Fibroblast of the conjunctiva (primary cell): ENCODE results near the gene LPO.

Experiments used
- DNase-seq: peaks from one replicate; pipeline ENCODE4 v3.0.0-alpha.2; 2010; ENCODE audit warnings: low read depth

LPO gene

GRCh38 chr17:58278661-58279015 is 40.3 kb downstream of the LPO start:
- no peak for DNase-seq

- no peak for DNase-seq
Observed at GRCh38 chr17:58279016-58279711, 40.8 kb downstream of the LPO start.

- no peak for DNase-seq
Observed at GRCh38 chr17:58279736-58280479, 41.5 kb downstream of the LPO start.

GRCh38 chr17:58280480-58281217 is 42.3 kb downstream of the LPO start, which contains the start of gene MPO:
MPO (minus strand) TSS chr17:58280935; CDS start chr17:58280758, 177 bp downstream.
- DNase-seq, result no peak

- DNase-seq, result no peak
Observed at GRCh38 chr17:58281511-58282011, 43.2 kb downstream of the LPO start.

GRCh38 chr17:58282442-58282841 is 44.1 kb downstream of the LPO start:
- no peak for DNase-seq

GRCh38 chr17:58283674-58284612 is 45.6 kb downstream of the LPO start:
- no peak for DNase-seq

- no peak for DNase-seq
Observed at GRCh38 chr17:58284613-58285421, 46.4 kb downstream of the LPO start.

- no peak for DNase-seq
Observed at GRCh38 chr17:58285422-58285810, 47.0 kb downstream of the LPO start.

GRCh38 chr17:58289869-58290268 is 51.5 kb downstream of the LPO start:
- no peak for DNase-seq

- DNase-seq, result no peak
Observed at GRCh38 chr17:58291246-58291645, 52.9 kb downstream of the LPO start.

- DNase-seq, result no peak
Observed at GRCh38 chr17:58294034-58294433, 55.6 kb downstream of the LPO start.

GRCh38 chr17:58300336-58300735 is 62.0 kb downstream of the LPO start:
- DNase-seq, result no peak

- no peak for DNase-seq
Observed at GRCh38 chr17:58301504-58302150, 63.2 kb downstream of the LPO start.

- DNase-seq, result no peak
Observed at GRCh38 chr17:58302171-58302918, 64.0 kb downstream of the LPO start.

GRCh38 chr17:58302919-58303585 is 64.7 kb downstream of the LPO start:
- no peak for DNase-seq

GRCh38 chr17:58303971-58304749 is 65.8 kb downstream of the LPO start:
- no peak for DNase-seq
